GM10266 (cell line): Measurements from ENCODE around the gene ASH1L.
"Not testable (repeated sequence)": the region's sequence is repeated elsewhere in the genome, so short reads cannot be mapped to it uniquely, and the experiment has no call there.

Source experiments
- DNase-seq: peaks from one replicate; pipeline ENCODE4 v3.0.0; 2012; ENCODE audit errors: extremely low spot score
- TF ChIP-seq, protein P1 (sequence below): IDR thresholded peaks from 2 replicates; pipeline ENCODE4 v1.5.1; 2012; ENCODE audit warnings: mild to moderate bottlenecking, low read depth; ENCODE audit not compliant: control insufficient read depth, insufficient read depth; ENCODE audit errors: missing control alignments

Gene ASH1L

DNA sequence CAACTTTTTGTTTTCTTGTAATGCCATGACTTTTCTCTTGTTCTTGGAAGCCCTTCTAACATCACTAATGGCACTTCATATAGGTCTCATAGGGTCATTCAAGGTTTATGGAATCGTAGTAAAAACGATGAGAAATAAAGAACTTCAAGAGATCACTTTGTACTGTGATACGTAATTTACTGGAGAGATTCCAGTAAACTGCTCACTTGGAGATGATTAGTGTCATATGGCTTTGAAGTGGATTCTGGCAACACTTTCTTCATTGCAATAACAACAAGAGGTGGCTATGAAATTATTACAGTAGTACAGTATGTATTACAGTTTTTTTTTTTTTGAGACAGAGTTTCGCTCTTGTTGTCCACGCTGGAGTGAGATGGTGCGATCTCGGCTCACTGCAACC is 138.5 kb downstream of the ASH1L start:
- no peak for DNase-seq
- TF ChIP-seq, protein P1, sequence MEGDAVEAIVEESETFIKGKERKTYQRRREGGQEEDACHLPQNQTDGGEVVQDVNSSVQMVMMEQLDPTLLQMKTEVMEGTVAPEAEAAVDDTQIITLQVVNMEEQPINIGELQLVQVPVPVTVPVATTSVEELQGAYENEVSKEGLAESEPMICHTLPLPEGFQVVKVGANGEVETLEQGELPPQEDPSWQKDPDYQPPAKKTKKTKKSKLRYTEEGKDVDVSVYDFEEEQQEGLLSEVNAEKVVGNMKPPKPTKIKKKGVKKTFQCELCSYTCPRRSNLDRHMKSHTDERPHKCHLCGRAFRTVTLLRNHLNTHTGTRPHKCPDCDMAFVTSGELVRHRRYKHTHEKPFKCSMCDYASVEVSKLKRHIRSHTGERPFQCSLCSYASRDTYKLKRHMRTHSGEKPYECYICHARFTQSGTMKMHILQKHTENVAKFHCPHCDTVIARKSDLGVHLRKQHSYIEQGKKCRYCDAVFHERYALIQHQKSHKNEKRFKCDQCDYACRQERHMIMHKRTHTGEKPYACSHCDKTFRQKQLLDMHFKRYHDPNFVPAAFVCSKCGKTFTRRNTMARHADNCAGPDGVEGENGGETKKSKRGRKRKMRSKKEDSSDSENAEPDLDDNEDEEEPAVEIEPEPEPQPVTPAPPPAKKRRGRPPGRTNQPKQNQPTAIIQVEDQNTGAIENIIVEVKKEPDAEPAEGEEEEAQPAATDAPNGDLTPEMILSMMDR = no peak

DNA sequence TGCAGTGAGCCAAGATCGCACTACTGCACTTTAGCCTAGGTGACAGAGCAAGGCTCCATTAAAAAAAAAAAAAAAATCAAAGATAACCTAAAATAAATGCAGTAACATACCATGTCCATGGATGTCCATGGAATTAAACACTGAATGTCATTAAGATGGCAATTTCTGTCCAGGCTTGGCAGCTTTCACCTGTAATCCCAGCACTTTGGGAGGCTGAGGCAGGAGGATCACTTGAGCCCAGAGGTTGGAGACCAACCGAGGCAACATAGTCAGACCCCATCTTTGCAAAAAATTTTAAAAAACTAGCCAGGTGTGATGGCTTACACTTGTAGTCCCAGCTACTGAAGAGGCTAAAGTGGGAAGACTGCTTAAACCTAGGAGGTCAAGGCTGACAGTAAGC is 141.8 kb downstream of the ASH1L start:
- TF ChIP-seq, protein P1 = no peak
- DNase-seq = no peak

DNA sequence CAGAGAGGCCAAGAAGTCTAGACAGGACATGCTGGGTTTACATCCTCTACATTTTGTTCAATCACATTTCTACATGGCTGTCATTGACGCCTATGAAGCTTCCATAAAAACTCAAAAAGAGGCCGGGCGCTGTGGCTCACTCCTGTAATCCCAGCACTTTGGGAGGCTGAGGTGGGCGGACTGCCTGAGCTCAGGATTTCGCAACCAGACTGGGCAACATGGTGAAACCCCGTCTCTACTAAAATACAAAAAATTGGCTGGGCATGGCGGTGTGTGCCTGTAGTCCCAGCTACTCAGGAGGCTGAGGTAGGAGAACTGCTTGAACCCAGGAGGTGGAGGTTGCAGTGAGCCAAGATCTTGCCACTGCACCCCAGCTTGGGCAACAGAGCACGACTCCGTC is 150.8 kb downstream of the ASH1L start:
- DNase-seq = not testable (repeated sequence)

DNA sequence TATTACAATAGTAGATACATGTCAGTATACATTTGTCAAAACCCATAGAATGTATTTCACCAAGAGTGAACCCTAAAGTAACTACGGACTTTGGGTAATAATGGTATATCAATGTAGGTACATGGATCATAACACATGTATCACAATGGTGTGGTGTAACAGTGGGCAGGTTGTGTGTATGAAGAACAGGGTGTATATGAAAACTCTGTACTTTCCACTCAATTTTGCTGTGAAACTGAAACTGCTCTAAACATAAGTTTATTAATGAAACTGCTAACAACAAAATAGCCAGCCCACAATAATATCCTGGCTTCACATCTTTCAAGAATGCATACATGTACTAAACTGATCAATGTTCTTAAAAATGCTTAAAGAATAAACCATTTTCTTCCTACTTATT is 151.7 kb downstream of the ASH1L start:
- TF ChIP-seq, protein P1 = no peak
- DNase-seq = no peak

DNA sequence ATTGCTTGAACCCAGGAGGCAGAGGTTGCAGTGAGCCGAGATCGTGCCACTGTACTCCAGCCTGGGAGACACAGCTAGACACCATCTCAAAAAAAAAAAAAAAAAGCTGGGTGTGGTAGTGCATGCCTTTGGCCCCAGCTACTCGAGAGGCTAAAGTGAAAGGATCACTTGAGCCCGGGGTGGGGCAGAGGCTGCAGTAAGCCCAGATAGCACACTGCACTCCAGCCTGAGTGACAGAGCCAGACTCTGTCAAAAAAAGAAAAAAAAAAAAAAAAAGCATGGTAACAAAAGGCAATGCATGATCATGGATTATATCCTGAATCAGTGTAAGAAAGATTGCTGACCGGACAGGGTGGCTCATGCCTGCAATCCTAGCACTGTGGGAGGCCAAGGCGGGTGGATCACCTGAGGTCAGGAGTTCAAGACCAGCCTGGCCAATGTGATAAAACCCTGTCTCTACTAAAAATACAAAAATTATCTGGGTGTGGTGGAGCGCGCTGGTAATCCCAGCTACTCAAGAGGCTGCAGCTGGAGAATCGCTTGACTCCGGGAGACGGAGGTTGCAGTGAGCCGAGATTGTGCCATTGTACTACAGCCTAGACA is 165.6 kb downstream of the ASH1L start:
- no peak for DNase-seq
- TF ChIP-seq, protein P1 = no peak

DNA sequence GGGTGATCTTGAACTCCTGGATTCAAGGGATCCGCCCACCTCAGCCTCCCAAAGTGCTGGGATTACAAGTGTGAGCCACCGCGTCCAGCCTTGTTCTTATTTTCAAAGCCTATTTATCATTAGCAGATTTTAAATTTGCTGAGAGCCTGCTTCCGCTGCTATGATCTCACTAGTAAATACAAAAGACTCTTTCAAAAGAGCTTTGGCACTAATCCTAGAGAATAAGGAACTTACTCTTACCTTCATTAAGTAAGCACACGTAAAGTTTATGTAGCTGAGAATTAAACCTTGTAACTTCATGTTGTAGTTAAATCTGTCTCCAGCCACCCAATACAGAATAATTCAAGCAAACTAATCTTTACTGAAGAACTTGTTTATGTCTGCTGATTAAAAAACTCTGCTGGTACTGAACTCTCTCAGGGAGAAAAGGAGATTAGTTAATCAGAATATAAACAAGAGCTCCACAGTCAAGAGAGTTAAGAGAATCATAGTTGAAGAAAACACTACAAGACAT is 169.6 kb downstream of the ASH1L start:
- TF ChIP-seq, protein P1 = no peak
- no peak for DNase-seq

DNA sequence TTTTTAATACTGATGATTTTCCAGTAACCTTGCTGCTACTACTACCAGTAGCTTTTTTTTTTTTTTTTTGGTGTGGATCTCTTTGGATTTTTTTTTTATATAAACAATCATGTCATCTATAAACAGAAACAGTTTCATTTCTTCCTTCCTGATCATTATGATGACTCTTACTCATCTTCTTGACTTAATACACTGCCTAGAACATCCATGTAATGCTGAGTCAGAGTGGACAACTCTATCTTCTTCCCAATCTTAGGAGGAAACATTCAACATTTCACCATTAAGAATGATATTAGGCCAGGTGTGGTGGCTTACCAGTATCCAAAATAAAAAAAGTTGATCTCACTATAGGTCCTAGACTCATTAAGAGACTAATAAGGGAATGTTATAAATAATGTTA is 172.8 kb downstream of the ASH1L start:
- DNase-seq = no peak
- TF ChIP-seq, protein P1 = no peak

DNA sequence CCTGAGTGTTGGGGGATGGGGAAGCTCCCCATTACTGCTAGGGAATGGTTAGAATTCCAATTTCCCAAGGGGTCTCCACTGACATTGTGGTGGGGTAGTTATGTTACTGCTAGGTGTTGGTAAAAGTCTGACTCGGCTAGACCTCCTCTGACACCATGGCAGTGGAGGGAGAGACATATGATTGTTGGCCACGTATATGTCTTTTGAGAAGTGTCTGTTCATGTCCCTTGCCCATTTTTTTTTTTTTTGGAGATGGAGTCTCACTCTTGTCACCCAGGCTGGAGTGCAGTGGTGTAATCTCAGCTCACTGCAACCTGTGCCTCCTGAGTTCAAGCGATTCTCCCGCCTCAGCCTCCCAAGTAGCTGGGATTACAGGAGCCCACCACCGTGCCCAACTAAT is 176.8 kb downstream of the ASH1L start:
- DNase-seq = not testable (repeated sequence)
